ENCODE measurements around the gene HEPACAM.

The HEPACAM gene

GRCh38 chr11:124880958-124881357 is 54.9 kb downstream of the HEPACAM start:
- no peak for FAIRE-seq
- DNase-seq (ENCODE audit: insufficient read length, low spot score) = no peak
- TF ChIP-seq POU2F2 (IDR thresholded peaks at IDR 0.05; ENCODE audit: low read depth, low read length) = no peak
- TF ChIP-seq TAF1 (IDR thresholded peaks at IDR 0.05; ENCODE audit: low read depth, low read length) = no peak
- no peak for TF ChIP-seq SPI1 (IDR thresholded peaks at IDR 0.05; ENCODE audit: low read depth, low read length)
- no peak for TF ChIP-seq POLR2AphosphoS5 (IDR thresholded peaks at IDR 0.05; ENCODE audit: low read depth, low read length)
- TF ChIP-seq POLR2A (IDR thresholded peaks at IDR 0.05; ENCODE audit: low read depth, low read length) = no peak
- no peak for TF ChIP-seq PAX5 (IDR thresholded peaks at IDR 0.05; ENCODE audit: insufficient read depth, low read length, severe bottlenecking)

- TF ChIP-seq TAF1 (IDR thresholded peaks at IDR 0.05; ENCODE audit: low read depth, low read length) (no peak), PAX5 (IDR thresholded peaks at IDR 0.05; ENCODE audit: insufficient read depth, low read length, severe bottlenecking) (no peak), POU2F2 (IDR thresholded peaks at IDR 0.05; ENCODE audit: low read depth, low read length) (no peak), POLR2A (IDR thresholded peaks at IDR 0.05; ENCODE audit: low read depth, low read length) (no peak), POLR2AphosphoS5 (IDR thresholded peaks at IDR 0.05; ENCODE audit: low read depth, low read length) (no peak), SPI1 (IDR thresholded peaks at IDR 0.05; ENCODE audit: low read depth, low read length) (no peak)
- DNase-seq (ENCODE audit: insufficient read length, low spot score) = no peak
- FAIRE-seq = no peak
Observed at GRCh38 chr11:124880290-124880611, 55.6 kb downstream of the HEPACAM start.

GRCh38 chr11:124879493-124880289 is 56.2 kb downstream of the HEPACAM start:
- no peak for TF ChIP-seq SPI1 (IDR thresholded peaks at IDR 0.05; ENCODE audit: low read depth, low read length)
- no peak for FAIRE-seq
- no peak for DNase-seq (ENCODE audit: insufficient read length, low spot score)

GRCh38 chr11:124878759-124879492 is 56.9 kb downstream of the HEPACAM start:
- DNase-seq (ENCODE audit: insufficient read length, low spot score) (no peak), FAIRE-seq (no peak)
- TF ChIP-seq POLR2A (IDR thresholded peaks at IDR 0.05; ENCODE audit: low read depth, low read length) (no peak), TAF1 (IDR thresholded peaks at IDR 0.05; ENCODE audit: low read depth, low read length) (no peak), POU2F2 (IDR thresholded peaks at IDR 0.05; ENCODE audit: low read depth, low read length) (no peak), SPI1 (IDR thresholded peaks at IDR 0.05; ENCODE audit: low read depth, low read length) (no peak), PAX5 (IDR thresholded peaks at IDR 0.05; ENCODE audit: insufficient read depth, low read length, severe bottlenecking) (no peak), POLR2AphosphoS5 (IDR thresholded peaks at IDR 0.05; ENCODE audit: low read depth, low read length) (no peak)

DNA sequence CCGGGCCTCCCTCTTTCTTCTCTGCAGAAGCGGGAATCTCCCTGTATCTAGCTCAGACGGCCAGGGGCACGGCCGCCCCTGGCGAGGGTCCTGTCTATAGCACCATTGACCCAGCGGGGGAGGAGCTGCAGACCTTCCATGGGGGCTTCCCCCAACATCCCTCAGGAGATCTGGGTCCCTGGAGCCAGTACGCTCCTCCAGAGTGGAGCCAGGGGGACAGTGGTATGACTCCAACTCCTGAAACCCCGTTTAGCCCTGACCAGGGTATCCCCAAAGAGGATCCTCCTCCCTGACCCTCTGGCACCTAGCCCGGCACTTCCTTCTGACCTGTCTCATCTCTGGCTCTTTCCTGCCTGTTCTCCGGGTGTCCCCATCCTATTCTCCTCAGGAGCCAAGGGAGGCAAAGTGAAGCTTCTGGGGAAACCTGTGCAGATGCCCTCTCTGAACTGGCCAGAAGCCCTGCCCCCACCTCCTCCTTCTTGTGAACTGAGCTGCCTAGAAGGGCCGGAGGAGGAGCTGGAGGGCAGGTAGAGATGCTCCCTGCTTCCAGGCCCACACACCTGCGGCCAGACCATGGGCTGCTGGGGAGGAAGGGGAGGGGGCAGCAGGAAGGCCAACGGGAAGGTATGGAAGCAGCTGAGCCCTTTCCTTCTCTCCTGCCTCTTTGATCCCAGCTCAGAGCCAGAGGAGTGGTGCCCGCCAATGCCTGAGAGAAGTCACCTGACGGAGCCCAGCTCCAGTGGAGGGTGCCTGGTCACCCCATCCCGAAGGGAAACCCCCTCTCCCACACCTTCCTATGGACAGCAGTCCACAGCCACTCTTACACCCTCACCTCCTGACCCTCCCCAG is 57.7 kb downstream of the HEPACAM start:
- no peak for TF ChIP-seq POLR2AphosphoS5 (IDR thresholded peaks at IDR 0.05; ENCODE audit: low read depth, low read length)
- DNase-seq (ENCODE audit: insufficient read length, low spot score) = no peak
- no peak for FAIRE-seq

DNA sequence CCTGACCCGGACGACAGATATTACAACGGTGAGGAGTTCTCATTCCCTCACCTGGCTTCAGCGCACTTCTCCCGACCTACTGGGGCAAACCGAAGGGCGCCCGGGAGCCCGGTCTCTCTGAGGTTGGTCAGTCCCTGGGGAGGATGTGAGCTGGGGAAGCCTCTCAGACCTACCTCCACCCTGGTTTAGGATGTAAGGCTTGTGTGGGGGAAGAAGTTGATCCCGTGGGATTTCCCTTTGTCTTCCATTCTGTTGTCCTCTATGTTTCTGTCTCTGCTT is 58.3 kb downstream of the HEPACAM start:
- FAIRE-seq (no peak), DNase-seq (ENCODE audit: insufficient read length, low spot score) (no peak)
- TF ChIP-seq PAX5 (IDR thresholded peaks at IDR 0.05; ENCODE audit: insufficient read depth, low read length, severe bottlenecking) (no peak), TAF1 (IDR thresholded peaks at IDR 0.05; ENCODE audit: low read depth, low read length) (no peak), POLR2A (IDR thresholded peaks at IDR 0.05; ENCODE audit: low read depth, low read length) (no peak), POU2F2 (IDR thresholded peaks at IDR 0.05; ENCODE audit: low read depth, low read length) (no peak), SPI1 (IDR thresholded peaks at IDR 0.05; ENCODE audit: low read depth, low read length) (no peak), POLR2AphosphoS5 (IDR thresholded peaks at IDR 0.05; ENCODE audit: low read depth, low read length) (no peak)

GRCh38 chr11:124876818-124877630 is 58.8 kb downstream of the HEPACAM start:
- no peak for FAIRE-seq
- TF ChIP-seq TAF1 (IDR thresholded peaks at IDR 0.05; ENCODE audit: low read depth, low read length) (no peak), PAX5 (IDR thresholded peaks at IDR 0.05; ENCODE audit: insufficient read depth, low read length, severe bottlenecking) (no peak), POU2F2 (IDR thresholded peaks at IDR 0.05; ENCODE audit: low read depth, low read length) (no peak), POLR2AphosphoS5 (IDR thresholded peaks at IDR 0.05; ENCODE audit: low read depth, low read length) (no peak), SPI1 (IDR thresholded peaks at IDR 0.05; ENCODE audit: low read depth, low read length) (no peak), POLR2A (IDR thresholded peaks at IDR 0.05; ENCODE audit: low read depth, low read length) (no peak)
- no peak for DNase-seq (ENCODE audit: insufficient read length, low spot score)

DNA sequence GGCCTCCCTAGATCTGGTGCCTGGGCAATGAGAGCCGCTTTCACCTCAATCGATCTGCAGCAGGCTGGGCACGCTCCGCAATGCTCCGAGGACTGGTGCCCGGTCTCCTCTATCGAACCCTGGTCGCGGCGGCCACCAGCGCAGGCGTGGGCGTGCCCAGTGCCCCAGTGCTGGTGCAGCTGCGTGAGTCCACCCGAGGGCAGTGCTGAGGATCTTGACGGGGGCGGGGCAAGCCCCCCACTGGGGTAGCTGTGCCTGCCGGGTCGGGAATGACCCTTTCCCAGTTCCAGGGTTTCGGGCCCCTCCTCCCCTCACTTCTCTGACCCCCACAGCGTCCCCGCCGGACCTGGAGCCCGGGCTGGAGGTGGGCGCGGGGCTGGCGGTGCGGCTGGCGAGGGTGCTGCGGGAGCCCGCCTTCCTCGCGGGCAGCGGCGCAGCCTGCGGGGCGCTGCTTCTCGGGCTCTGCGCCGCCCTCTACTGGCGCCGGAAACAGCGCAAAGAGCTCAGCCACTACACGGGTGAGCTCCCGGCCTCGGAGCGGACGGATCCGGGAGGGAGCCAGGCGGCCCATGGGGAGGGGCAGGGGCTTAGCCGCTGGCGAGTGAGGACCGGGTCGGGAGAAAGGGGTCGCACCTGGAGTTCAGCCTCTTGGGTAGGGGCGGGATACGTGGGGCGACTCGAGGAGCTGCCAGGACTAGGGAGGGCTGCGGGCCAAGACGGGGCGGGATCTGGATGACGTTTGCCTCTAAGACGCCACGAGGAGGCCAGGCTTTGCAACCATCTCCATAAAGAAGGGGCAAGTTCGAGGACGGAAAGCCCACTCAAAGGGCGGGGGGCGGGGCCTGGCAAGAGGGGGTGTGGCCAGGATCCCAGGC is 59.7 kb downstream of the HEPACAM start:
- no peak for TF ChIP-seq POU2F2 (IDR thresholded peaks at IDR 0.05; ENCODE audit: low read depth, low read length)
- TF ChIP-seq SPI1 (IDR thresholded peaks at IDR 0.05; ENCODE audit: low read depth, low read length) = no peak
- no peak for TF ChIP-seq PAX5 (IDR thresholded peaks at IDR 0.05; ENCODE audit: insufficient read depth, low read length, severe bottlenecking)
- no peak for TF ChIP-seq POLR2A (IDR thresholded peaks at IDR 0.05; ENCODE audit: low read depth, low read length)
- no peak for TF ChIP-seq TAF1 (IDR thresholded peaks at IDR 0.05; ENCODE audit: low read depth, low read length)
- TF ChIP-seq POLR2AphosphoS5 (IDR thresholded peaks at IDR 0.05; ENCODE audit: low read depth, low read length) = no peak
- peak; percentile 83 for FAIRE-seq
- peak; percentile 94 for DNase-seq (ENCODE audit: insufficient read length, low spot score)

Measured in GM12891 (cell line).